Hematopoietic multipotent progenitor cell treated with erythropoietin and hydrocortisone succinate and interleukin-3 and kit ligand, for 4 days (in vitro differentiated cells): Measurements from ENCODE around the gene EYA4.

ENCODE experiments used
- DNase-seq: peaks from one replicate; pipeline ENCODE4 v3.0.0-alpha.2; 2015

EYA4 gene

DNA sequence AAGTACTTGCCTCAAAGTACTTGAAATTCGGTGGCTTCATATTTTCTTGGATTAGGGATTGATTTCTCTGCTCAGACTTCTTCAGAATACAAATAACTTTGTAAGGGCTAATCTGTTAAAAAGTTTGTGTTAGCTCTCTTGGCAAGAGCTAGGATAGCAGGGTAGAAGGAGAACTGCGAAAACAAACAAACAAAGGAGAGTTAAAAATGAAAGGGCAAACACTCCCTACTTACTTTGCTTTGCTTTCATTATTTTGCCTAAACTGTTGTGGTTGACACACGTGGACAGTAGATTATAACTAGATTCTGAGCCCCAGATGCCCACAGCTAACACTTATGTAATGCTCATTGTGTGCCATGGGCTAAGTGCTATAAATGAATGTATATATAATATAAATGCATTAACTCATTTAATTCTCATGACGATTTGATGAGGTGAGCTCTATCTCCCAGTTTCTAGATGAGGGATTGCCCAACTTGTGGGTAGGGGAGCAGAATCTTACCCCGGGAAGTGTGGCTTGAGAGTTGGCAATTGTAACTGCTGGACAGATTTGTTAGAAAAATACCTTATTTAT is 48.7 kb downstream of the EYA4 start:
- DNase-seq: no peak

GRCh38 chr6:133290930-133291329 is 49.8 kb downstream of the EYA4 start:
- DNase-seq: no peak

GRCh38 chr6:133291671-133292070 is 50.5 kb downstream of the EYA4 start:
- no peak for DNase-seq

- no peak for DNase-seq
Measured at GRCh38 chr6:133297657-133298056, 56.5 kb downstream of the EYA4 start.

DNA sequence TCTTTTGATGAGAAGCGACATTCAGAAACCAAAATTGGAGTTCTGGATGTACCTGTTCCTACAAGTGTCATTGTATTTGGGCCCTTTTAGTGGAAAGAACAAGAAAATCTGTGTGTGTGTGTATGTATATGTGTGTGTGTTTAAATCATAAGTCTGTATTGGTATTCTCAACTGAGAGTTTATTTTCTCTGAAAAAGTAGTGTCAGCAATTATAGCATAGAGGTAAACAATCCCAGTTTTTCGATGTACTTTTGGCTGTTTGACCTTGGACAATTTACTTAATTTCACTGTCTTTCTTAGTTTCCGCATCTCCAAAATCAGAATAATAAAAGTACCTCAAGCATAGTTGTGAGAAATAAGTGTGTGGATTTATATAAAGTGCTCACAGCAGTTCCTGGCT is 57.2 kb downstream of the EYA4 start:
- no peak for DNase-seq

- no peak for DNase-seq
Measured at GRCh38 chr6:133298801-133299200, 57.6 kb downstream of the EYA4 start.

- DNase-seq: no peak
Measured at GRCh38 chr6:133300896-133301295, 59.7 kb downstream of the EYA4 start.

DNA sequence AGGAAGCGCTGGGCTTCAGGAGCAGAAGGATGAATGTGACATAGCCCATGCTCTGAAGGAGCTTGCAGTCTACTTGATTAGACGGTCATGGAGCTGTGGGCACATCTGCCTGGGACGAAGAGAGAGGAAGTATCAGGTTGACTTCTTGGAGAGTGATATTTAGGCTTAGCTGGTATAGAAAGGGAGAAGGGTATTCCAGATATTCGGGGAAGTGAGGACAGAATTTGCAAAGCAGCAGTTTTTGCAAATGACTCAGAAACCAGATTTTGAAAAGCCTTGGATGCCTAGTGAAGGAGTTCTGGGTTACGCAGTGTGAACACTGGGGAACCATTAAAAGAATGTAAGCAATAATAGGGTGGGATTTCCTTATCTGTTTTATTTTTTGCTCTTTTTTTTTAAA is 60.7 kb downstream of the EYA4 start:
- no peak for DNase-seq

GRCh38 chr6:133306931-133307330 is 65.8 kb downstream of the EYA4 start:
- no peak for DNase-seq

- no peak for DNase-seq
Measured at GRCh38 chr6:133309579-133309978, 68.4 kb downstream of the EYA4 start.

DNA sequence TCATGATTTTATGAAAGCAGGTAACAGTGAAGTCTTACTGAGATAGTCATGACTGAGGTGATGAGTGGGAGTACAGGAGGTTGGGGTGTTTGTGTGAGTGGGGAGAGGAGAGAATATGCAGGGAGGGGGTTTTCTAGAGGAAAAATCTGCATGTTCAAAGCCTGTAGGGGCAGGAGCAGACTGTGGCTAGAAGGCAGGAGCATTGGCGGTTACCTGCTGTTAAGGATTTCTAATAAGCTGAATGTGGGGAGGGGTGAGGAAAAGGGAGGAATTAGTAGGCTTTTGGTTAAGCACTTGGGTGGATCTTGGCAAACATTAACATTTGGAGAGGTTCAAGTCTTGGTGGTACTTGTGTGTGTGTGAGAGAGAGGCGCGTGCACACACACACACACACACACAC is 70.8 kb downstream of the EYA4 start:
- DNase-seq: no peak

DNA sequence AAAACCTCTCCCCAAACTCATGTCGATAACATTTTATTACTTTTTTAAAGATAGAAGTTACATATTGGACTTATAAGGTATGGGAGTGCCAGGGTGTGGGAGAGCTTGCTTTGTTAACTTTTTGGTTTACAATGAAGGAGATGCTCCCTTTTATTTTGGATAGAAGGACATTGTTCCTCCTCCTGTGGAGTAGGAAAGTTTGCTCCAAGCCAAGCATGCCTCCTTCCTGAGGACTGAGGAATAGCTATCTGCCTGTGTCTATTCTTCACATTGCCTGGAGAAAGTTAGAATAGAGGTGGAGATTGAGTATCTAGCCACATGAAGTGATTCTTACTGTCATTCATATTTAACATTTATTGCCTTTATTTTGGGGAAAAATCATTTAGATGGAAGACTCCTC is 71.9 kb downstream of the EYA4 start:
- no peak for DNase-seq

- DNase-seq: no peak
Measured at GRCh38 chr6:133314947-133315346, 73.8 kb downstream of the EYA4 start.

- DNase-seq: no peak
Measured at GRCh38 chr6:133315811-133316210, 74.7 kb downstream of the EYA4 start.

GRCh38 chr6:133317704-133318103 is 76.5 kb downstream of the EYA4 start:
- no peak for DNase-seq

- no peak for DNase-seq
Measured at GRCh38 chr6:133326584-133326983, 85.4 kb downstream of the EYA4 start.

DNA sequence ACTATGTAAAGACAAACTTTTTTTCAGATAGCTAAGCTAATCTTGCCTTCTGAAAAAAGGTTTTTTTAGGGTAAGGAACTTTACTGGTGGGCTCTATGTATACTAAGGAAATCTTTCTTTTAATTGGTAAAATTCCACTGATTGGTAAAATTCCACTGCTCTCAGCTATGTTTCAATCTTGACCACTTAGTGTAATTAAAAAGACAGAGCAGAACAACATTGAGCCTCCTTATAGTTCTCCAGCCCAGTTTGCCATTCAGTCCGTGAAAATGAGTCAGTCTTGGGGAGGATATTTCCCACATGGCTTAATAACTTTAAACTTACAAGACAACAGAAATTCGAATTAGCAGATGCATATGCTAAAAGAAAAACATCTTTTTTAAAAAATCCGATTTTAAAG is 92.7 kb downstream of the EYA4 start:
- DNase-seq: no peak

DNA sequence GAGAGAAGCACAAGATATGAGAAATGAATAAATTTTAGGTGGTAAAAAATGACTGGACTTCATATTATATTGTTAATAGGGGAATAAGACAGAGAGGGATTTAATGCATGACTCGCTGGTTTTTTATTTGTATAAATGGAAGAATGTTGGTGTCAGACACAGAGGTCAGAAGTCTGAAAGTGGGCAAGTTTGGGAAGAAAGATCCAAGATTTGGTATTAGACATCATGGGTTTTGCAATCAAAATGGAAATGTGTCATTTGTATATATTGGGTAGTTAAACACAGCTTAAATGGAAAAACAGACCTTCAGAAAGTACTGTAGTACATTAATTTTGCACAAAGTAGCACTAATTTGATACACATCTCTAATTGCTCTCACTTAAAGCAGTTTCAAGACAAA is 96.2 kb downstream of the EYA4 start:
- no peak for DNase-seq

- no peak for DNase-seq
Measured at GRCh38 chr6:133339543-133340384, 98.6 kb downstream of the EYA4 start.

- DNase-seq: no peak
Measured at GRCh38 chr6:133340557-133340956, 99.4 kb downstream of the EYA4 start.

- no peak for DNase-seq
Measured at GRCh38 chr6:133341607-133342158, 100.5 kb downstream of the EYA4 start.

GRCh38 chr6:133343220-133343619 is 102.1 kb downstream of the EYA4 start:
- DNase-seq: no peak

DNA sequence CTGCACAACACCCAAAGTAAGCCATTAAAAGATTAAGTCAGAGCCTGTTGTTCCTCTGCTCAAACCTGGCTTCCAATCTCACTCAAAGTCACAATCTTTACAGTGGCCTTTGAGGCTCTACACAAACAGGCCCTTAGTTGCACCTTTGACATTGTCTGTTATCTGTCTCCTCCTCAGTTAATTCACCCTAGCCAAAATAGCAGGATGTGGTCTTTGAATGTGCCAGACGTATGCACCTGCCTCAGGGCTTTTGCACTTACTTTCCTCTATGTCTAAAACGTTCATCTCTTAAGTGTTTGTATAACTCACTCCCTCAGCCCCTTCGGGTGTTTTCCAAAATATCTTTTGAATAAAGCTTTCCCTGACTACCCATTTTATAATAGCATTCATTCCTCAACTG is 107.7 kb downstream of the EYA4 start:
- DNase-seq: no peak

DNA sequence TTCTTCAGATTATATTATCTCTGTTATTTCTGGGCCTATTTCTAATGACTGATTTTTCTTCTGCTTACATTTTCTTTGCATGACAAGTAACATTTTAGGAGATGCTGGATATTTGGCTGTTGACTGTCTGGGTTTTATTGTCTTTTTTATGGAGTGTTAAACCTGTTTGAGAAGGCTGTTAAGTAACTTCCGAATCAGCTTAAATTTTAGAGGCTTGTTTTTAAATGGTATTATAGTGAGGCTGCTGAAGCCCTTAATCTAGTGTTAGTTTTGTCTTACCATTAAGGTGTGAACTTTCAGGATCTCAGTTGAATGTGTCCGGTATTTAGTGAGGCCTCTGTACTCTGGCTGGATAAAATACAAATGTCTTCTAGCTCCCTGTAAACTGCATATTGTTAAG is 109.8 kb downstream of the EYA4 start:
- DNase-seq: no peak

DNA sequence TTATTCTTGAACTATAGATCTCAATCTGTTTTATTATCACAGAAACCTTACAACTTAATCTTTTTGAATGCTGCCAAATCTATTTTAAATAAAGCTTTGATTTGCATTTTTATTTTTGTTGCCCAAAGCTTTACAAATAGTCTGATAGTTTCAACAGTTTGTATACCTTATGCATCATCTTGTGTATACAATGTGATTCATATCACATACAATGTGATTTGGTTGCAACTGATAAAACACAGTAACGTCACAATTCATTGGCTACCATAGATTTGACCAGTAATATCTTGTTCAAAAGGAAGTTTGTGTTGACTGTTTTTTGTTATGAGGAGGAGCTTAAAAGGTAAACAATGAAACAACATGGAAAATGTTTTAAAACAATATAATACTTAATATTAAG is 110.9 kb downstream of the EYA4 start:
- no peak for DNase-seq
